ENCODE data around the gene SBNO2.

The SBNO2 gene

DNA sequence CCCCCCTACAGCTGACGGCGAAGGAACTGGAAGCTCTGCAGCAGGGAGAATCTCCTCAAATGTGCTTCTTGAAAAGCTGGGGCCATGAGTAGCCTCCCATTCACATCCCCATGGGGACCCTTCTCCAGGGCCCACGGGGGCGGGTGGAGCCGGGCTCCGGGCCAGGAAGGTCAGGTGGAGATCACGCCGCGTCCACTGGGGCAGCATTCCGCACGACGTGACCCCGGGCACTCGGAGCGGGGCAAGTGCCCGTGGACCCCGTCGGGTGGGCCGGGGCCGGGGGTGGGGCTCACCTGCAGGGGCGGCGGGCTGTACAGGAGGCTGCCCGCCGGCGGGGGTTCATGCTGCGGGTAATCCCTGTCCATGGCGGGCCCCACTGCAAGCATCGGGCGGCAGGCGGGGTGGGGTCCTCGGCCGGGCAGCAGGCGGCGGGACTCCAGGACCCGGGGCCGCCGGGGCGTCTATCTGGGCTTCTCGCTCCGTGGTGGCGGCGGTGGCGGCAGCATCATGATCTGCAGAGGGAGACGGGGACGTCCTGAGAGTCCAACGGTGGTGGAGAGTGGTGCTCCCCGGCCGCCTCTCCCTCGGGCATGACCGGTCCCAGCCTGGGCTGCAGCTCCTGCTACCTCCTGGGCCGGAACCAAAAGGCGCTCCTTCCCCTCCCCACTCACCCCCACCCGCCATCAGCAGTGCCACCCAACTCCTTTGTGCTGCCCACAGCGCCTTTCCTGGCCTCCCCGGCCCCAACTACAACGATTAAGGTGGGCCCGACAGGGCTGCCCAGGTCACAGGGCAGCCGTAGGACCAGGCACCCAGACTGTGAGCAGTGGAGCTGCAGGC lies 20.0 kb downstream of the SBNO2 start:
- no peak for DNase-seq (ENCODE audit: low read depth in 2 of 2)

DNA sequence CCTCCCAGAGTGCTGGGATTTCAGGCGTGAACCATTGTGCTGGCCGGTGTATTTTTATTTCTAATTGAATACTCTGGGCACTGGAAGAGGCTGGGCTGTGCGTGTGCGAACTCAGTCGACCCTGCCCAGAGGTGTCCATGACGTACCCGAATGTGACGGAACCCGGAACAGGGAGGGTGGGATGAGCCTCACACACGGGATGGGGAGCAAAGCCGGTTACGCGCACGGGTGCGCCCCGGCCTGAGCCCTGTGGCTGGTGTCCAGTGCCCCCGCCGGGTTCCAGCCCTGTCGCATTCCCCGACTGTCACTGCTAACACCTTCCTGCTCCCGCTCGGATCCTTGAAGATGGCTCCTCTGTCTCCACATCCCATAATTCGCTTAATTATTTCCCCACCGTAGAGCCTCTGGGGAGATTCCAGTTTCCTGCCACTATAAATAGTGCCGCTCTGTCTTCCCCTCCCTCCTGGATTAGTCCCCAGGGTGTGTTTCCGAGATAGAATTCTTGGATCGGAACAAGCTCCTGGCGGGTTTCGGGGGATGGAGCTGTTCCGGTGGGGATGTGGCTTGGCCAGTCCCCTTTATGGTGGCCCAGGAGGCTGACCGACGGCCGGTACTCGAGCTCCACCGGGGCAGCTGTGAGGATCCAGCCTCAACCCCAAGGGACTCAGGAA lies 22.0 kb downstream of the SBNO2 start:
- DNase-seq (ENCODE audit: low read depth in 2 of 2) = no peak

DNA sequence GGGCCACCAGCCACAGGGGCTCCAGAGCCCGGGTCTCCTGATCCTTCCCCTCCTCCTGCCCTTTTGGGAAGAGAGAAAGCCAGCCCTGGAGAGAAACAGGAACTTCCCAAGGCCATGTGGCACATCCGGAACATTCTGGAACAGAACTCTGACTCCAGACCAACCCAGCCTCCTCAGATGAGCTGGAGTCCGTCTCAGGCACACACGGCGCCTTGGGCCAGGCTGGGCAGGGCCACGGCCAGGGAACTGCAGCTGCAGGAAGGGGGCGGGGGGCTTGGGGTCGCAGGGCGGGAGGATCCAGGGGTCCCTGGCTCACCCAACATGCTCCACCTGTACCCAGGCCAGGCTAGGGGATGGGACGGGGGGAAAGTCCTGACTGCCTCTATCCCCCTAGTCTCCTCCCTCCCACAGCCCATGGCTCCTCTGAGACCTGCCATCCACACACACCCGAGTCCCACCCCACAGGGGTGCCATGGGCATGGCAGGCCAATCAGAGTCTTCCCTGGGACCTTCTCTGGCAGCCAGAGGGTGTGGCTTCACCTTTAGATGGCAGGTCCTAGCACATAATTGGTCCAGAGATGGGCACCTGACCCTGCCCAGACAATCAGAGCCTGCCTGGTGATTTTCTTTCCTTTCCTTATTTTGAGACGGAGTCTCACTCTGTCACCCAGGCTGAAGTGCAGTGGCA lies 22.9 kb downstream of the SBNO2 start:
- no peak for DNase-seq (ENCODE audit: low read depth in 2 of 2)

DNA sequence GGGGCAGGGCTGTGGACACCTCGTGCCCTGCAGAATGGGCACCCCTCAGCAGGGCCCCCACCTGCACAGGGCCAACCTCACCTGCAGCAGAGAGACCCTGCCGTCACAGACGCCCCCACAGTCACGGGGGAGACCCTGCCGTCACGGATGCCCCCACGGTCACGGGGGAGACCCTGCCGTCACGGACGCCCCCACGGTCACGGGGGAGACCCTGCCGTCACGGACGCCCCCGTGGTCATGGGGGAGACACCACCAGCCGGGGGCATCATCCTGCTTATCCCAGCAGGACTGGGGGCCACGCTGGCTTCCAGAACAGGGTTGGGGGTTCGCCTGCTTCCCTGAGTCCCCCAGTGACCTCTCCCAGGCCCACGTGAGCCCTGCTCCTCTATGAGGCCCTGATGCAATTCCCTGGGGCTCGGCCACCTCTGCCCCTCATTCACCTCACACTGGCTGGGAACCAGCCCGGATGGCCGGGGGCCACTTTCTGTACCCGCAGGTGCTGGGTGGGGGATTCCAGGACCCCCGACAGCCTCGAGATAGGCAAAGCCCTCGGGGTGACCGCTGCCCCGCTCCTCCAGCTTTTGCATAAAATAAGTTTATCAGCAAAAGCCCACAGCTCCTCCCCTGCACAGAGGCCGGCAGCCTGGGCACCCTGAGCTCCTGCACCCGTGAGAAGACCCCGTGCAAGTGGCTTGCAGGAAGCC lies 23.6 kb downstream of the SBNO2 start:
- DNase-seq (ENCODE audit: low read depth in 2 of 2) = no peak

DNA sequence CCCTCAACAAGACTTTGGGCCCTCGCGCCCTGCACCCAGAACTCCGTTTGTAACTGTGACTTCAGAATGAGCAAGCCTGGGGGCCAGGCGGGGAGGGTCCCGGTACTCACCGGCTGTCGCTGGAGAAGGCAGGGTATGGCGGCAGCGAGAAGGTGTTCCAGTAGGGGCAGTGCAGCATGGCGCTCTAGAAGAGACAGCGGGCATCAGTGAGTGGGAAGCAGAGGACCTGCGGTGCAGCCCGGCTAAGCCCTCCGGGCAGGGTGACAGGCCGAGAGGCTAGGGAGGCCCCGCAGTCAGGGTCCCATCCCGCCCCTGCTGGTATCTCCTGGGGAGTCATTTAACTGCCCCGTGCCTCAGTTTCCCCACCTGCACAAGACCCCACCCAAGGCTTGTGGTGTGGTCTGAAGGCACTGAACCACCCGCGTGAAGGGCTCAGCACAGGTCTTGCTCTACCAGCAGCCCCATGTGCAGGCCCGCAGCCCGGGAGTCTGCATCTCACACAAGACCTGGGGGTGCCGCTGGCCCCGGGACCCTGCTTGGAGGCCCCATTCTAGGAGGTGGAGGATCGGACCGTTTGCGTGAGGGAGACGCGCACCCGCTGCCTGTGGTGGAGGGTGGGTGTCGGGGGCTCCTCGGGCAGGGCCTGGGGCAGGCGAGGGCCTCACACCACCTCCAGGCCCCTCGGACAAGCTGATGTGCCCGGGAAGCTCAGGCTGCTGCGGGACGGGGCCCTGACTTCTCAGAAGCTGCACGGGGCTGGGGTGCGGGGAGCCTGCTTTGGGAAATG lies 24.6 kb downstream of the SBNO2 start:
- no peak for DNase-seq (ENCODE audit: low read depth in 2 of 2)

DNA sequence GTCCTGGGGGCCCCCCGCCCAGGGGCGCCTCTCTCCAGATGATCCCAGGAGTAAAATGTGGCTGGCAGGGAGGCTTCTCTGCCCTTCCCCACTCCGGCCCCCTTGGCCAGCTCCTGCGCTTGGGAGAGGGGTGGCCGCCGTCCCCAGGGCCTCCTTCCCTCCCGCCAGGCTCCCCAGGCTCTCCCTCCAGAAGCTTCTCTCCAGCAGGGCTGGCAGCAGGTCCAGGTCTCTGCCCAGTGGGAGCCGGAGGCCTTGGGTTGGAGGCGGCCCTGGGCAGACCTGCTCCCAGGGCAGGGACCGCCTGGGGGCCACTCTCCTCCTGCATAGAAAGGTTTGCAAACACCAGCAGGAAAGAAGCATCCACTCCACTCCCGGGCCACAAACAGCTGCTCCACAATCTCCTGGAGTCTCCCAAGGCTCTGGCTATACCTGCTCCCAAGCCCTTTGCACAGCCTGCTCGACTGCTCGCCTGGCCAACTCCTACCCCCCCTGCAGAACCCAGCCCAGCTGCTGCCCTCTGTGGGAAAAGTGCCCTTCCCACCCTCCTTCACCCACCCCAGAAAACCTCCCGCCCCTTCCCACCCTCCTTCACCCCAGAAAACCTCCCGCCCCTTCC lies 26.0 kb downstream of the SBNO2 start:
- no peak for DNase-seq (ENCODE audit: low read depth in 2 of 2)

DNA sequence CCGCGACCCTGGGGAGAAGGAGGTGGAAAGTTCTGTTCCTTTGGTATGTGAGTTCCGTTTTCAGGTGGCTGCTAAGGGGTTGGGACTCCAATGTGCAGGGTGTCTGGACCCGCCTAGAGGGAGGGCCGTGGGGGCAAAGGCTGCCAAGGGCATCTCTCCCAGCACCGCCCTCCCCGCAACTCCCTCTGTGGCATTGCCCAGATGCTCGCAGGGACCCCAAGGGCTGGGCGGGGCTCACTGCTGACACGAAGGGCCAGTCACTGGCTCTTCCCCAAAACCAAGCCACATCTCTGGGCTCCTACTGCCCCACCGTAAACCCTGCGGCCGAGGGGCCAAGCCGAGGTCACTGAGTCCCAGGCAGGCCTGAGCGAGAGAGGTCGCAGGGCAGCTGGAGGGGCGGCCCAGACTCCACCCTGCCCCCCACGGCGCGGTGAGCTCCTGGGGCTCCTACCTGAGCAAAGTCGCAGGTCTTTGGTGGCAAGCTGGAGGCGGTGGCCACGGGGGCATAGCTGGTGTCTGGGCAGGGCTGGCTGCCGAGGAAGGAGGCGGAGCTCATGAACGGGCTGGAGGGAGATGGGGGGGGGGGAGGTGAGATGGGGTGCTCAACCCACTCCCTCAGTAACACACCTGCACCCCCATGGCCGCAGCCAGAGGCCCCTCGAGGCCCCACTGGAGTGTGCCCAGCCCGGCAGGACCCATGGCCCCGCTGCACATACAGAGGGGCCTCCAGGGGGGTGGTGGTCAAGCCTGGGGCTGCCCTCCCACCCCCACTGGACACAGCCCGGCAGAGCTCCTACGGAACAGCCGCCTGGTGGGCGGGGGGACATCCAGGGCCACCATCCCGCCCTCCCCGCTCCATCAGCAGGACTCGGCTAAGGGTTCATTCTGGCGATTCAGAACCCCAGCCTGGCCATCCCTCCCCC lies 26.9 kb downstream of the SBNO2 start:
- DNase-seq (ENCODE audit: low read depth in 2 of 2) = no peak

DNA sequence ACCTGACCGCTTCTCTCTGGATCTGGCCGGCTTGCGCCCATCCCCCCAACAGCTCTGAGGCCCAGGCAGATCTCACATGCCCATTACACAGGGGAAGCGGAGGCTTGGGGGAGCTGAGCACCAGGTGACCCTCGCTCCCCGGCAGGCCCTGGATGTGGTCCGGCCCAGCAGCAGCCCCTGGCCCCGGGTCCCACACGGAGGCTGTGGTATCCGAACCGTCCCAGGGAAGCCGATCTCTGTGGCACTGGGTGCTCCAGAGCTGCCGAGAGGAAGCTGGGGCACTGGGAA lies 27.7 kb downstream of the SBNO2 start:
- DNase-seq (ENCODE audit: low read depth in 2 of 2) = no peak

DNA sequence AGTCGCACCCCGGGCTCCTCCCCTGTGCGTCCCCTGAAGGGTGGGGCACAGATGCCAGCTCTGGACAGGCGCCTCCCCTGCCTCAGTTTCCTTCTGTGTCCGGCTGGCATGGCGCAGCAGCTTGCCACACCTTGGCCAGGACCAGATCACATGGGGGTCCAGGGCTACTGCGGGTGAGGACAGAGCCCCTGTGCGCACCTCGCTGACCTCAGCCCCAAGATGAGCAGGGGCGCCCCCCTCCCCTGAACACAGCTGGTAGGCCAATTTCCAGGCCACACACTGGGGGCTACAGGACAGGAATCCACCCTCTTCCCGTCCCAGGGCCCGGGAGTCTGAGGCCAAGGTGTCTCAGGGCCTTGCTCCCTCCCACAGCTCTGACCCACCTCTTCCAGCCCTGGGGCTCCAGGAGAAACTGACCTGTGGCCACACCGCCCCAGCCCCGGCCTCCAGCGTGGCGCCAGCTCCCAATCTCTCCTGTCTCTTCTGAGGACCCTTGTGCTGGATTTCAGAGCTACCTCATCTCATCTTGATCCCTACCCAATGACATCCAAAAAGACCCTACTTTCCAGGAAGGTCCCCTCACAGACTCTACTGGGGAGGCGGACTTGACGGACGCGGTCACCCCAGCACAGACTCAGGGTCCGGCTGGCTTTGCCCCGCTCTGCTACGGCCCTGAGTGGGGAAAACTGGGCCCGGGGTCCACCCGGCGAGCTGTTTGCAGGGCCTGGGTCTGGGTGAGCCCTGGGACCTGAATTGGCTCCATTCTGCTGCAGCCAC lies 28.2 kb downstream of the SBNO2 start:
- no peak for DNase-seq (ENCODE audit: low read depth in 2 of 2)

DNA sequence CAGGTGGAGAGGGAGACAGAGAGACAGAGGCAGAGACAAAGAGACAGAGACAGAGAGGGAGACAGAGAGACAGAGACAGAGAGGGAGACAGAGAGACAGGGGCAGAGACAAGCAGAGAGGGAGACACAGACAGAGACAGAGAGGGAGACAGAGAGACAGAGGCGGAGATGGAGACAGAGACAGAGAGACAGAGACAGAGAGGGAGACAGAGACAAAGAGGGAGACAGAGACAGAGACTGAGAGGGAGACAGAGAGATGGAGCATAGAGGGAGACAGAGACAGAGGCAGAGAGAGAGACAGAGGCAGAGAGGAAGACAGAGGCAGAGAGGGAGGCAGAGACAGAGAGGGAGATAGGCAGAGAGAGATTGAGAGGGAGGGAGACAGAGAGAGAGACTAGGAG lies 29.3 kb downstream of the SBNO2 start:
- DNase-seq (ENCODE audit: low read depth in 2 of 2) = no peak

DNA sequence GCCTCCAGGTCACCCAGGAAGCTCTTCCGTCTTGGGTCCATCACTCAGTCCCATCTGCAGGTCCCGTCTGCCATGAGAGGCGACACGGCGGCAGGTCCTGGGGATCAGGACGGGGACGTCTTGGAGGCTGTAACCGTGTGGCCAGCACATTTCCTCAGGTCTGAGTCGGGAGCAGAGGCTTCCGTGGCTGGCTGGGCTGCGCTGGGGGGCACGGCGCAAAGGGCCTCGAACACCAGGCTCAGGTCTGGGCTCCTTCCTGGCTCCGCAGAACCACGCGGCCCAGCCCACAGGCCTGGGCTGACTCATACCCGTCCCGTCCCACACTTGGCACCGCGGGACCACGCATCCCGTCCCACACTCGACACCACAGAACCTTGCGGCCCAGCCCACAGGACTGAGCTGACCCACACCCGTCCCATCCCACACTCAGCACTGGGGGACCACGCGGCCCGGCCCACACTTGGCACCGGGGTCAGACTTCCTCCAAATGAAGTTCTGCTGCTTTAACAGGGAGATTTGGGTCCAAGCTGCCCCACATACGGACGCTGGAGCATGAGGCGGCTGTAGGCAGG lies 30.2 kb downstream of the SBNO2 start:
- DNase-seq (ENCODE audit: low read depth in 2 of 2) = no peak

DNA sequence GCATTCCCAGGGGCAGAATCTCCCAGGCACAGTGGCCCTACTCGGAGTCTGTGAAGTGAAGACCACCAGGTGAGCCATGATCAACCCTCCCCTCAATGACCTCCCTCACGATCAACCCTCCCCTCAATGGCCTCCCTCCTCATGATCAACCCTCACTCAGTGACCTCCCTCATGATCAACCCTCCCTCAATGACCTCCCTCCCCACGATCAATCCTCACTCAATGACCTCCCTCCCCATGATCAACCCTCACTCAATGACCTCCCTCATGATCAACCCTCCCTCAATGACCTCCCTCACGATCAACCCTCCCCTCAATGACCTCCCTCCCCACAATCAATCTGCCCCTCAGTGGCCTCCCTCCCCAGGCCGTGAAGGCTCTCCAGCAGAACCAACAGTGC lies 32.1 kb downstream of the SBNO2 start:
- DNase-seq (ENCODE audit: low read depth in 2 of 2) = no peak

DNA sequence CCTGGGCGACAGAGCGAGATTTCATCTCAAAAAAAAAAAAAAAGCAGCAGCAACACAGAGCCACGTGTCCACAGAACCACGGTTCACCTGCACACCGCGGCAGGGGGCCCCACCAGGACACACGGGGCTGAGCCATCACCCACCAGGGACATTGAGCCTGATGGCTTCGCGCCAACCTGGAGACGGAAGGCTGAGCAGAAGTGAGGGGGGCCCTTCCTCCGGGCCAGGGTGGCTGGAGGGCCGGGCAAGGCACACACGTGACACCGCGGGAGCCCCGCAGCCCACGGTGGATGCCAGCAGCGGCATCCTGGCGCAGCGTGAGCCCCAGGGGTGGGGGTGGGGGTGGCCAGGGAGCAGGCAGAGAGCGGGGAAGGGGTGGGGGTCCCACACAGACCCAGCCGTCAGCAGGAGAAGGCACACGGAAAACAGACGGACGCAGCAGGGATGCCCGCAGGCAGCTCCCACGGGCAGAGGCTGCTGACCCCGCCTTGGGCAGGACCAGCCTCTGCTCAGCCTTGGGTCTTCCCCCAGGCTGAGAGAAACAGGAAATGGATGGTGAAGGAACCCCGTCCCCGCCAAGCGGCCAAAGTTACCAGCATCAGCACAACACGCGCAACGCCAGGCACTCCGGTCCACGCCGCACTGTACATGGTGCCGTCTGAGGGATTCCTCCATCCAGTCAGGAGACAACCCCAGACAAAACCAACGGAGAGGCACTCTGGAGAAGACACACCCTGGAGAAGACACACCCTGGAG lies 33.6 kb downstream of the SBNO2 start:
- DNase-seq (ENCODE audit: low read depth in 2 of 2) = no peak

DNA sequence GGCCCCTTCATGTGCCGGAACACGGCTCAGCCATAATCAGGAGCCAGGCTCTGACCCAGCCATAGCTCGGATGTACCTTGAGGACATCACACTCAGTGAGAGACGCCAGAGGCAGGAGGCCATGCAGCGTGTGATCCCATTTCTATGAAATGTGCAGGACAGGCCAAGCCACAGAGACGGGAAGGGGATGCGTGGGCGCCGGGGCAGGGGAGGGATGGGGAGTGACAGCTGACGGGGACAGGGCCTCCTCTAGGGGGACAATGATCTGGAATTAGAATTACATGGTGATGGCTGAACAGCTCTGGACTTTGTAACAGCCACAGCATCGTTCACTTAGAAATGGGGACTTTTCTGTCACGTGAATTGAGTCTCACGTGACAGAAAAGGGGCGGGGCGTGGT lies 34.9 kb downstream of the SBNO2 start:
- no peak for DNase-seq (ENCODE audit: low read depth in 2 of 2)

DNA sequence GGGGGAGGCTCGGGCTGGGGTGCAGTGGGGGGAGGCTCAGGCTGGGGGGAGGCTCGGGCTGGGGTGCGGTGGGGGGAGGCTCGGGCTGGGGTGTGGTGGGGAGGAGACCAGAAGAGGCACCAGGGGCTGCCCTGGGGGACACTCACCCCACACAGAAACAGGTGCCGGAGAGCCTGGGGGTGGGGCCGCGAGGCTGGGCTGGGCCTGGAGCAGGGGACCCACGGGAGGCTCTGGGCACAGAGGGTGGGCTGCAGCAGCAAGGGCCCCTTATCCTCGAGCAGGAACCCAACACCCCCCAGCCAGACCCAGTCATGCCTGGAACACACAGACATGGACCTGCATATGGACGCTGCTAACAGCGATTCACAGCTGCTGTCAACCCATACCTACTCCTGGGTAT lies 35.9 kb downstream of the SBNO2 start:
- no peak for DNase-seq (ENCODE audit: low read depth in 2 of 2)

DNA sequence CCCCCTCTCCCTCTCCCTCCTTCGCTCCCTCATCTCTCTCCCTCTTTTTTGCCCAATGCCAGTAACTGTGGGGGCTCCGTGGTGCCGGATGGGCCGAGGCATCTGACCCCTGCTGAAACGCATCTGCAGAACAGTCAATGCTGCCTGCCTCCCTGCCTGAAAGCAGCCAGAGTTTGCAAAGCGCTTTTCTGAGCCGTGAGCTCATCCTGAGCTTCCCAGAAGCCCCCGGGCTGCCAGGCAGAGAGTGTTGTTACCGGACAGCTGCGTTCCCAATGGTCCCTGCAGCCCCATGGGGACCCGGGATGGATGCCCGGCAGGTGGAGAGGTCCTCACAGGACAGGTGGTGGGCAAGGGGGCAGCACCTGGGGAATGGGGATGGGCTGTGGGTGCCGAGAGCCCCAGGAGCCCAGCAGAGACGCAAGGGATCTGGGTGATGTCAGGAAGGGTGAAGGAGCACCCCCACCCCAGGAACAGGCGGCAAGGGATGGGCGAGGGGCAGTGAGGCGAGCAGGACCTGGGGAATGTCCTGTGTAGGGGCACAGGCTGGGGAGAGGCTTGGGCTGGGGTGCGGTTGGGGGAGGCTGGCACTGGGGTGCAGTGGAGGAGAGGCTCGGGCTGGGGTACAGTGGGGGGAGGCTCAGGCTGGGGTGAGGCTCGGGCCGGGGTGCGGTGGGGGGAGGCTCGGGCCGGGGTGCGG lies 37.3 kb downstream of the SBNO2 start:
- DNase-seq (ENCODE audit: low read depth in 2 of 2) = no peak

DNA sequence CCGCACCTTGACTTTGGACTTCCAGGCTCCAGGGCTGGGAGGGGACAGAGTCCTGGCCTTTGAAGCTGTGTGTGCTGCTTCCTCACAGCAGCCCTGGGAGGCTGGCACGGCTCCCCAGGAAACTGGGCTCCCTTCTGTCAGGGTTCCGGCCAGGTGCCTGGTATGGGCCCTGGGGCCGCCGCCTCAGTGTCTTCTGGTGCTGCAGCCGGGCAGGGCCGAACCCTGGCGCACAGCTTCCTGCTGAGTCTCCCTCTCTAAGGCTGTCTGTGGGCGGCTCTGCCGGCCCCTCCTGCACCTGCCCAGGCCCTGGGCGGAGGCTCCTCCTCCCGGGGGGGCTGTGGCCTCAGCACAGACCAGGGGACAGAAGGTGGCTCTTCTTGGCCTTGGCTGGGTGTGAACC lies 37.9 kb downstream of the SBNO2 start:
- DNase-seq (ENCODE audit: low read depth in 2 of 2) = no peak

DNA sequence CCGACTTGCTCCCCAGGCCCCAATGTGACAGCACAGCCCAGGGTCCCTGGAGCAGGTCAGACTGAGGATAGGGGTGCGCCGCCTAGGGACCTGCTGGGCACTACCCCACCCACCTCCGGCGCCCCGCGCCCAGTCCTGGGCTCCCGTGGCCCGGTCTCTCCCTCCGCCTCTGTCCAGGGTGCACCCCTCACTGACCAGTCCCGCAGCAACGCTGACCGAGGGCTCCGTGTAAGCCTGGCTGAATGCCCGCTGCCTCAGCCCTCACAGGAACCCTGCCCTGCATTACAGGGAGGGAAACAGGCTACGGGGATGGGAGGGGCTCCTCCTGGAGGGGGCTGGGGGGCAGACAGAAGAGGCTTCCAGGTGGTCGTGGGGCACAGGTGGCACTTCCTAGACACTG lies 38.6 kb downstream of the SBNO2 start:
- no peak for DNase-seq (ENCODE audit: low read depth in 2 of 2)

All from stimulated activated CD4-positive, alpha-beta T cell treated with anti-CD3 and anti-CD28 coated beads, Interleukin-1b, Interleukin-23, amount 100 ng/mL, for 1 hour (primary cell).